ENCODE results near the gene MEGF6.

The MEGF6 gene, protein sequence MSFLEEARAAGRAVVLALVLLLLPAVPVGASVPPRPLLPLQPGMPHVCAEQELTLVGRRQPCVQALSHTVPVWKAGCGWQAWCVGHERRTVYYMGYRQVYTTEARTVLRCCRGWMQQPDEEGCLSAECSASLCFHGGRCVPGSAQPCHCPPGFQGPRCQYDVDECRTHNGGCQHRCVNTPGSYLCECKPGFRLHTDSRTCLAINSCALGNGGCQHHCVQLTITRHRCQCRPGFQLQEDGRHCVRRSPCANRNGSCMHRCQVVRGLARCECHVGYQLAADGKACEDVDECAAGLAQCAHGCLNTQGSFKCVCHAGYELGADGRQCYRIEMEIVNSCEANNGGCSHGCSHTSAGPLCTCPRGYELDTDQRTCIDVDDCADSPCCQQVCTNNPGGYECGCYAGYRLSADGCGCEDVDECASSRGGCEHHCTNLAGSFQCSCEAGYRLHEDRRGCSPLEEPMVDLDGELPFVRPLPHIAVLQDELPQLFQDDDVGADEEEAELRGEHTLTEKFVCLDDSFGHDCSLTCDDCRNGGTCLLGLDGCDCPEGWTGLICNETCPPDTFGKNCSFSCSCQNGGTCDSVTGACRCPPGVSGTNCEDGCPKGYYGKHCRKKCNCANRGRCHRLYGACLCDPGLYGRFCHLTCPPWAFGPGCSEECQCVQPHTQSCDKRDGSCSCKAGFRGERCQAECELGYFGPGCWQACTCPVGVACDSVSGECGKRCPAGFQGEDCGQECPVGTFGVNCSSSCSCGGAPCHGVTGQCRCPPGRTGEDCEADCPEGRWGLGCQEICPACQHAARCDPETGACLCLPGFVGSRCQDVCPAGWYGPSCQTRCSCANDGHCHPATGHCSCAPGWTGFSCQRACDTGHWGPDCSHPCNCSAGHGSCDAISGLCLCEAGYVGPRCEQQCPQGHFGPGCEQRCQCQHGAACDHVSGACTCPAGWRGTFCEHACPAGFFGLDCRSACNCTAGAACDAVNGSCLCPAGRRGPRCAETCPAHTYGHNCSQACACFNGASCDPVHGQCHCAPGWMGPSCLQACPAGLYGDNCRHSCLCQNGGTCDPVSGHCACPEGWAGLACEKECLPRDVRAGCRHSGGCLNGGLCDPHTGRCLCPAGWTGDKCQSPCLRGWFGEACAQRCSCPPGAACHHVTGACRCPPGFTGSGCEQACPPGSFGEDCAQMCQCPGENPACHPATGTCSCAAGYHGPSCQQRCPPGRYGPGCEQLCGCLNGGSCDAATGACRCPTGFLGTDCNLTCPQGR (N-terminal part only)

DNA sequence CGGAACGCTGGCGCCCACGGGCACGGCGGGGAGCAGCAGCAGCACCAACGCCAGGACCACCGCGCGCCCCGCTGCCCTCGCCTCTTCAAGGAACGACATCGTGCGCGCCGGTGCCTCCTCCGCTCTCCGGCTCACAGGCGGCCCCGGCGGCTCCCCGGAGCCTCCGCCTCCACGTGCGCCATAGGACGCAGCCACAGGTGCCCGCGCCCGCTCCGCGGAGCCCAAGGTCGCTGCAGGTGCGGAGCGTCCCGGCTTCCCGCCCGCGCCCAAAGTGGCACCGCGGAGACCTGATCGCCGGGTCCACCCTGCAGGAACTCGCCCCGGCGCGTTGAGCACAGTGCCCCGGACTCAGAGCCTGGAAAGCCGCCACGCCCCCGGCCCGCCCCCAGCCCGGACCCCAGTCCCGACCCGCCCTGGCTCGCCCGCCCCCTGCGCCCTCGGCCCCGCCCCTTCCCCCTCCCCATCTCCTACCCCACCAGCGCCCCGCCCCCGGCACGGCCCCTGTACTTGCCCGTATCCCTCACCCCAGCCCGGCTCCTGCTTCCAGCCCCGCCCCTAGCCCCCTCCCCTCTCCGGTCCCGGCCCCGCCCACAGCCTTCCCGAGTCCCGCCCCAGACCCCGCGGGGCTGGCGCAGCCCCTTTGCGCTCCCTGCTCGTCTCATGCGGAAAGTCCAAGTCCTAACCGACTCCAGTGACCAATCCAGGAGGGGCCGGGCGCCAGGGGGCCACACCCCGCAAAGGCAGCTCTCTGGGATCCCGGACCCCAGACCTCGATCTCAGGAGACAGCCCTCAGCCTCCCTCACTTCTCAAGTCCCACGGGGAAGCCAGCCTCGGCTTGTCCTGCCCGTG lies at the start of gene MEGF6:
MEGF6 (minus strand) TSS at position 339 of the 850 bp plus-strand sequence; CDS start at position 99, 240 bp downstream.
- no peak for DNase-seq (ENCODE audit: low read depth)

DNA sequence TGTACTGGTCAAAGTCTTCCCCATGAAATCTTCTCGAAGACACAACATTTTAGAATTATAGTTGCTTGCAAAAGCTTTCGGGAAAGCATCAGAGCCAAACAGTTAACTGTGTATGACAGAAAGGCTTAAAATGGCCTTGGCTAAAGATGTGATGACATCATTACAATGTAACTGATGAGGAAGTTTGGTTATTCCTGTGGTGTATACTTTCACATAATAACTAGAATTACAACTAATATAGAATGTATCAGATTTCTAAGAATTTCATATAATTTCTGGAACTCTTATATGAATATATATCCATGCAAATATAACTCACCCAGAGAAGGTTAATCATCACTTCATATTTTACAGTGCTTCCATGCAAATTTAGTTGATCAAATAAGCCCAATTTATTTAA lies 49.4 kb upstream of the MEGF6 start:
- DNase-seq (ENCODE audit: low read depth), result no peak

DNA sequence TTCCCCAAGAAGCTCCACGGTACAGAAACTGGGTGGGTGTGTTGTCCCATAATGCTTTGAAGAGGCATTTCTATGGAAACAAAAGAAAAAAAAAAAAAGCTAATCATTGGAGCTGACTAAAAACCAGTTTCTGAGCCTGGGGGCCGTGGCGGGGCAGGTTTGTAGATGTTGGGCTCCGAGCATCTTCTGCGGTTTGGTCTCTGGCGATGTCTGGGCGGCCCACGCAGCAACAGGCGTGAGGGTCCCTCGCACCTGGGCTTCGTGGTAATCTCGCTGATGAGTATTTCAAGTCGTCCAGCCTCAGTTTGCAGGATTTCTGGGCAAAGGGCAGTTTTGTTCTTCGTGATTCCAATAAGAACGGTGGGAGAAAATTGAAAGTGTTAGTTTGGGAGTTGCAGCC lies 47.8 kb upstream of the MEGF6 start:
- no peak for DNase-seq (ENCODE audit: low read depth)

DNA sequence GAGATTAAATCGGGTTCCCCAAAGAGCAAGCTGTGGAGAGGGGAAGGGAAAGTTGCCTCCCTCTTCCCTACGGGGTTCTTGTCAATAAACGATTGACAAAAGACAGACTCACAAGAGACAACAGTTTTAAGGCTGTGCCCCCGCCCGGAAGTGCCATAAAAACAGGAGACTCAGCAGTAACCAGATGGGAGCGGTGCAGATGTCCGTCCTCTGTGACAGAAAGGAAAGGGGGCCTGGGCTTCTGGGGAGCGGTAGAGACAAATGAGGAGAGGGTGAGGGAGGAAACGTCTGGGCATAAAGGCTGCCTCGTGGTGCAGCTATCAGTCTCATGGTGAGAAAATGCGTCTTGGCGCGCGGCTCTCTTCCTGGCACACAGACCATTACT lies 46.9 kb upstream of the MEGF6 start:
- no peak for DNase-seq (ENCODE audit: low read depth)

DNA sequence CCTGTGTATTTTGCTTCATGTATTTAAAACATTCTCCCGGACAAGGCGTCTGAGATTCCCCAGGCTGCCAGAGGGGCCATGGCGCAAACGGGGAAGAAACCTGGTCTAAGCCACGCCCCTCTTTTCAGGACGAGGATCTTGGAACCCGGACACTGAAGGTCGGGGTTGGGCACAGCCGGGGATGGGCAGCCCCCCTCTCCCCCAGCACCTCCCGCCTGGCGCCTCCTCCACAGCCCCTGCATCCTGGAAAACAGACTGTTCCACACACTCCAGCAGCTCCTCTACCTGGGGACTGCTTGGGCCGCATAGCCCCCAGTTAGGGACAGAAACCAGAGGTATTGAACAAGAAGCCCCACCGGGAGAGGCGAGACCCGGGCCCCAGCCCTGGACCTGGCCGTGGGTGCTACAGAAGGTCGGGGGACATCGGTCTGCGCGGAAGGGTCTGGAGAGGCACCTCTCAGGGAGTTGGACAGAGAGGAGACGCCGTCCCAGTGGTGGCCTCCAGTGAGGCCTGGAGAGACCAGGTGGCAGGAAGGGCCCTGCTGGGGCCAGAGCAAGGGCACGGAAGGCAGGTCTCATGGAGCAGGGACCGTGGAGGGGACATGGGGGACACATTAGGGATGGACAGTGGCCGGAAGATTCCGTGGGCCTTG lies 46.4 kb upstream of the MEGF6 start:
- DNase-seq (ENCODE audit: low read depth), result no peak

DNA sequence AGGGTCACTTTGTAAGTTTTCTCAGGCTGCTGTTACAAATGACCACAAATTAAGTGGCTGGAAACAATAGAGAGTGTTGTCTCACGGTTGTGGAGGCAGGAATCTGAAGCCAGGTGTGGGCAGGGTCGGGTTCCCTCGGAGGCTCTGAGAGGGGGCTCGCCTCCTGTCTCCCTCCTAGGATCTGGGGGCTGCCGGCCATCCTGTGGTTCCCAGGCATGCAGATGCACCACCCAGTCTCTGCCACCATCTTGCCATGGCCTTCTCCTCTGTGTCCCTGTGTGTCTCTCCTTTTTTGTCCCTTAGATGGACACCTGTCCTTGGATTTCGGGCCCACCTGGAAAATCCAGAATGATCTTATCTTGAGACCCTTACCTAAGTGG lies 45.8 kb upstream of the MEGF6 start:
- DNase-seq (ENCODE audit: low read depth), result no peak

DNA sequence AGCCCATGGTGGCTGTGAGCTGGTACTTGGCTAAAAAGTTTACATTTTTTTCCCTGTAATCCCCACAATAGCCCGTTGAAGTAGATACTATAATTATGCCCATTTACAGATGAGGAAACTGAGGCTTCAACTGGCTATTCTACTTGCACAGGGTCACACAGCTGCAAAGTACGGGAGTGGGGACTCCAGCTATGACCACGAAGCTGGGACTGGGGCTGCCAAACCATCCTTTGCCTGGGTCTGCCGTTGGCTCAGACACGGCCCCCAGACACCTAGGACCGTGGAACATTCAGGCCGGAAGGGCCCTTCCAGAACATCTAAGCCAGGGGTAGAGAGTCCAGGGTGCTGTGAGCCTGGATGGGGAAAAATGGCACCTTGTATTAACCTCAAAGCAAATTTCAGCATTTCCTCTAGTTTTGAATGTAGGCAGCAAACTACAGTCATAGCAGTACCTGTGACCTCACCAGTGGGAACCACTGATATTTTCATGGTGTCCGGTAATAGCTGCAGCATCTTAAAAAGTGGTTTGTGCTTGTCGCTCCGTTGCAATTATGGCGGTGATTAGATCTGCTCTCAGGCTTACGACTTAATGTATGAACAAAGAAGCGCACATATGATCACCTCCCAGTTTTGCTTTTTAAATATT lies 45.3 kb upstream of the MEGF6 start:
- no peak for DNase-seq (ENCODE audit: low read depth)

DNA sequence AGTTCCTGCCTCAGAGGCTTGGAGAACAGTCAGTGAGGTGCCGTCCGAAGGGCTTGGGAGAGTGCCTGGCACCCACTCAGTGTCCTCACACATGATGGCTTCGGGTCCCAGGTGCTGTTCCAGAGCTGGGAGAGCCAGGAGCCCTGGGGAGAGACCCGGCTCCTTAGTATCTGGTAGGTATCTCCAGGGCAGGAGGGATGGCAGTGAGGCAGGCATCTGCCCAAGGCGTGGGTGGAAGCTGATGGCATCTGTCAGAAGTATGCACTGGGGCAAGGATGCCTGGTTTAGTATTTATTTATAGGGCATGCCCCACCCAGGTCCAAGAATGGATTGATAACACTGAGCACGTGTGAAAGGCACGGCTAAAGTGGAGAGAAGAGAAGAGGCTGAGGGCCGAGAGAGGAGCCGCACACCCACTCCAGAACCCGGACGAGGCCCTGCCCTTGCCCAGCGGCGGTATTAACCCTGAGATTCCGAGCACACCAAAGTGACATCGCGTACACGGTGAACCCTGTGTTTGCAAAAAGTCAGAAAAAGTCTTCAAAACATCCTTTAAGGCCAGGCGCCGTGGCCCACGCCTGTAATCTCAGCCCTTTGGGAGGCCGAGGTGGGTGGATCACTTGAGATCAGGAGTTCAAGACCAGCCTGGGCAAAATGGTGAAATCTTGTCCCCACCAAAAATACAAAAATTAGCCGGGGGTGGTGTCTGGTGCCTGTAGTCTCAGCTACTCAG lies 43.4 kb upstream of the MEGF6 start:
- DNase-seq (ENCODE audit: low read depth), result no peak

DNA sequence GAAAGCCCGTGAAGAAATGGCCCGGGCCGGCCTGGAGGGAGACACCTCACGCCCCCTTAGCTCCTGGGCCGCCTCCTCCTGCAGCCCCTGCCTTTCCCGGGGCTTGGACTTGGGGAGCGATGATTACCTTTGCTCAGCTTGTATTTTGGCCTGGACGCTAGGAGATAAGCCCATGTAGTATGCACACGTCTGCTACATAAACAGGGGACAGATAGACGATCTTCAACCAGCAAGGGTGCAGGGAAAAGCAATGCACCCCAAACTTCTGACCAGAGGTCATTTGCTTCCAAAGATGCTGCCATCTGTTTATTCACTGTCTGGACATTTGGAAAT lies 41.9 kb upstream of the MEGF6 start:
- no peak for DNase-seq (ENCODE audit: low read depth)

DNA sequence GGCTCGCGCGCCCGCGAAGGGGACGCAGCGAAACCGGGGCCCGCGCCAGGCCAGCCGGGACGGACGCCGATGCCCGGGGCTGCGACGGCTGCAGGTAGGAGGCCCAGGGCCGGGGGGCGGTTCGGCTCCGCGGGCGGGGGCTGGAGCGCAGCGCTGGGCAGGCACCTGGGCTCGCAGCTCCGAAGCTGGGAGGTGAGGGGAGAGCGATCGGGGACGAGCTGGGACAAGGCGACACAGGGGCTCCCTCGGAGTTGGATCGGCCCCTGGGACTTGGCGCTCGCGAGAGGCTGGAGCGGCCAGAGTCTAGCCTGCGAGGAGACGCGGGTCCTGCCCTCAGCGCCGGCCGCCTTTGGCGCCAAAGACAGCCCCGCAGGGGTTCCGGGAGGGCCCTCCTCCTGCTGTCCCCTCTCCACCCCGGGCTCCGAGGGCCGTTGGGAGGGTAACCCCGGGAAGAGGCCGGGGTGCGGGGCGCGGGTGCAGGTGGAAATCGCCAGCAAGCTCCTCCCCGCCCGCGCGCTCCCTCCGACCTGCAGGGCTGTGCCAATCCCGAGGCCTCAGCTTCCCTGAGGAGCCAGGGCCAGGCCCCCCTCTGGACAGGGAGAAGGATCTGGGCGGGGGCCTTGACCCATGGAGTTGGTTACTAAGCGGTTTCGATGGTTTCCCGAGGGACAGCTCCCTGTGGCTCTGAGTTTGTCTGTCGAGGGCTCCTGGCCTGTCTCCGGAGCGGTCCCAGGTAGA lies 41.4 kb upstream of the MEGF6 start:
- DNase-seq (ENCODE audit: low read depth), result no peak

DNA sequence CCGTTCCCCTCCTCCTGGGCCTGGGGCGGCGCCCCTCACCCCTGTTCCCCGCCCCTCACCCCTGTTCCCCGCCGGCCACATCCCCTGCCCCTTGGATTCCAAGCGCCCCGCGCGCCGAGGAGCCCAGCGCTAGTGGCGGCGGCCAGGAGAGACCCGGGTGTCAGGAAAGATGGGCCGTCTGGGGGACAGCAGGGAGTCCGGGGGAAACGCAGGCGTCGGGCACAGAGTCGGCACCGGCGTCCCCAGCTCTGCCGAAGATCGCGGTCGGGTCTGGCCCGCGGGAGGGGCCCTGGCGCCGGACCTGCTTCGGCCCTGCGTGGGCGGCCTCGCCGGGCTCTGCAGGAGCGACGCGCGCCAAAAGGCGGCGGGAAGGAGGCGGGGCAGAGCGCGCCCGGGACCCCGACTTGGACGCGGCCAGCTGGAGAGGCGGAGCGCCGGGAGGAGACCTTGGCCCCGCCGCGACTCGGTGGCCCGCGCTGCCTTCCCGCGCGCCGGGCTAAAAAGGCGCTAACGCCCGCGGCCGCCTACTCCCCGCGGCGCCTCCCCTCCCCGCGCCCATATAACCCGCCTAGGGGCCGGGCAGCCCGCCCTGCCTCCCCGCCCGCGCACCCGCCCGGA lies 40.7 kb upstream of the MEGF6 start, which contains the start of gene TP73:
TP73 (plus strand) TSS at position 587 of the 618 bp plus-strand sequence. CDS start 29,850 bp downstream, outside the sequence.
- DNase-seq (ENCODE audit: low read depth), result no peak

DNA sequence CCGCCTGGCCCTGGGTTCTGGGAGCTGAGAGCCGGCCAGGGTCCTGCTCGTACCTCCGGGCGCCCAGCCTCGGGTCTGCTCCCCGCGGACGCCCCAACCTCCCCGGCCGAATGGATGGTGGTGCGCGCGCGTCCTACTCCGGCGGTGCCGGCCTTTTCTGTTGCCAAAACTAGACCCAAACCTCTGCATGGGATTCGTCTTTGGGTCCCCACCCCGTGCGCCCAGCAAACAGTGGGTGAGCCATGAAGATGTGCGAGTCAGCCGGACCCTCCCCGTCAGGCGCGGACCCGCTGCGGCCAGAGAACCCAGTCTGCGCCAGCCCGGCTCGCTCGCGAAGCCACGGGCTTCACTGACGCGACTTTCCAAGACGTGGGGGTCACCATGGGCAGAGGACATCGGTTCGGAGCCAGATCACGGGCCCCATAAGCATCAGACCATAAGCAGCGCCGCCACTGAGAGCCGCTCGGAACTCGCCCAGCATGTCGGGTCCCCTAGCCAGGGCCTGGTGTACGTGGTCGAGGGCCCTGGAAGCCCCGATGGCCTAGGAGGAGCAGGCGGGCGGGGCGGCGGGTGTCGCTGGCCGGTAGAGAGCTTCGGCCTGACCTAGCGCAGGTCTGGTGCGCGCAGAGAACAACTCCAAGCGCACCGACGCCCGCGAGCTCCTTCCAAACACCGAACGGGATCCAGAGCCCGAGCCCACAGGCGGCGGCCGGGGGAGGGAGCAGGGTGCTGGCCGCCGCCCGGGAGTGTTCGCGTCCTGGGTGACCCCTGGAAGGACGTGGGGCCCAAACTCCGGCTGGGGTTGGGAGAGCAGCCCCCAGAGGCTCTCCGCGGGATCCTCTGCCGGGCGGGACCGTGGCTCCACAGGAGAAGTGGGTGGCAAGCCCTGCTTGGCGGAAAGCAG lies 40.0 kb upstream of the MEGF6 start:
- no peak for DNase-seq (ENCODE audit: low read depth)

DNA sequence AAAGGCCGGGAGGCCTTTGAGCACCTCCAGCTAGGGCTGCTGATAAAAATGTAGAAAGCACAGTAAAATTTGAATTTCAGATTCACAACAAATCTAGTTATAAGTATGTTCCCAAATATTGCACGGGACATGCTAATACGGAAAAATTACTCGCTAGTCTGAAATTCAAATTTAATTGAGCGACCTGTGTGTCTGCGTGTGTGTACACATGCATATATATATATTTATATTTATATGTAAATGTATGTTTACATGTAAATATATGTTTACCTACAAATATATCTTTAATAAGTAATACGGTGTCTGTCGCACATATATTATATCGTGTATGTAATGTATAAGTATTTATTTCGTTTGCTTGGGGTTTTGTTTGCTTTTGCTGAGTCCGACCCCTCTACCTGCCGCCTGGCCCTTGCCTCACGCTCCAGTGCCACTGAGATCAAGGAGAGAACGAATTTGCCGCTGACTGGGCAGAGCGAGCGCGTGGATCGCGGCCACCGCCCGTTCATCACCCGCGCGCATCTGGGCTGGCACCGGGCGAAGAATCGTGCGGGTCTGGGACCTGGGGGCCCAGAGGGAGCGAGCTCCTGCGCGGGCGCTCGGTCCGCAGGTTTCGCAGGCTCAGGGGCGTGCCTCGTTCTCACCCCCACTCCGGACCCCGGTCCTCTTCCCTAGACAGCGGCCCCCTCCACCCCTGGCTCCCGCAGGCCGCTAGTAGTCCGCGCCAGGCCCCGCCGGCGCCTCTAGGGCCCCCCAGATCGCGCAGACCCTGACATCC lies 39.1 kb upstream of the MEGF6 start:
- no peak for DNase-seq (ENCODE audit: low read depth)

DNA sequence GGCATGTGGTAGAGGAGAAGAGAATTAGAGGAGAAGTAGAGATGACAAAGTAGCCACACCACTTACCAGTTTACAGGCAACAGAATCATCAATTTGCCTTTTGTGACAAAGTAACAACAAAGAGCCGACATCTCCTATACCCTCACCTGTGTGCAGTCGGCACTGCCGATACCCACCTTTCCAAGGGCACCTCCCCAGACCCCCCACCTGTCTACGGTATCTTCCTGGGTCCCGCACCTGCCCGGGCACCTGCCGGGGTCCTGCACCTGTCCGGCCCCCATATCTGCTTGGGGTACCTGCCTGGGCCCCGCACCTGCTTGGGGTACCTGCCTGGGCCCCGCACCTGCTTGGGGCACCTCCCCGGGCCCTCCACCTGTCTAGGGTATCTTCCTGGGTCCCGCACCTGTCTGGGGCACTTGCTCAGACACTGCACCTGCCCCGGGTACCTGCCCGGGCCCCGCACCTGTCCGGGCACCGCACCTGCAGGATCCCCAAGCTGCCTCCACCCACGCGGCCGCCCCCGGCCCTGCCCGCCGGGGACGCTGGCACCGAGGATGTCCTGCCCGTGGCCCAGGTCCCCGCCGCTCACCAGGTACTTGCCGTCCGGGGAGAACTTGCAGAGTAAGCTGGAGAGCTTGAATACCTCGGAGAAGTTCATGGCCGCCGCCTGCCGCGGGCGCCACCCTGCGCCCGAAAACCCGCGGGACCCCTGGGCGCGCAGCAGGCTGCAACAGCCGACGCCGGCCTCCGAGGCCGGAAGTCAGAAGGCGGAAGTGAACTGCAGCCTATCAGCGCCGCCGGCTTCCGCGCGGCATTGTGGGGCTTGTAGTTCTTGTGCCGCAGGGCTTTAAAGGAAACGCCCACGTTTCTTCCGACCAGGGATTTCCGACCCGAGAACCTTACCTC lies 38.3 kb upstream of the MEGF6 start, which contains the start of gene WRAP73:
WRAP73 (minus strand) TSS at position 762 of the 906 bp plus-strand sequence; CDS start at position 658, 104 bp downstream.
- DNase-seq (ENCODE audit: low read depth), result peak; percentile 80

DNA sequence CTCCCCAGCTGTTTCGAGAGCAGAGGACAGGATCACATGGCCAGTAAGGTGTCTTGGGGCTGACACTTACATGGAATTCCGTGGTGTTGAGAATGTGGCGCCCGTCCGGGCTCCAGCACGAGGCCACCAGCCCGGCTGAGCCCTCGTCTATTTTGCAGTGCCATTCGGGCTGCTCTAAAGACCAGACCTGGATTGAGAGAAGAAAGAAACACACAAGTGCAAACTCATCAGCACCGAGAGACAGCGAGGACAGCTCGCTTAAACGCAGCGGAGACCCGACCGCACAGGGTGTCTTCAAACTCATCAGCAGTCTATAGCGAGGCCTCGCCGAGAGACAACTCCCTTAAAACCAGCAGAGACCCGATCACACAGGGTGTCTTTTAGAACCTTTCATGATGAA lies 35.3 kb upstream of the MEGF6 start:
- no peak for DNase-seq (ENCODE audit: low read depth)

All from stromal cell of bone marrow (primary cell).